ENCODE data around the gene NSMF.
A peak's percentile ranks its signal among the peaks of the same experiment; 100 is the strongest.

The NSMF gene

DNA sequence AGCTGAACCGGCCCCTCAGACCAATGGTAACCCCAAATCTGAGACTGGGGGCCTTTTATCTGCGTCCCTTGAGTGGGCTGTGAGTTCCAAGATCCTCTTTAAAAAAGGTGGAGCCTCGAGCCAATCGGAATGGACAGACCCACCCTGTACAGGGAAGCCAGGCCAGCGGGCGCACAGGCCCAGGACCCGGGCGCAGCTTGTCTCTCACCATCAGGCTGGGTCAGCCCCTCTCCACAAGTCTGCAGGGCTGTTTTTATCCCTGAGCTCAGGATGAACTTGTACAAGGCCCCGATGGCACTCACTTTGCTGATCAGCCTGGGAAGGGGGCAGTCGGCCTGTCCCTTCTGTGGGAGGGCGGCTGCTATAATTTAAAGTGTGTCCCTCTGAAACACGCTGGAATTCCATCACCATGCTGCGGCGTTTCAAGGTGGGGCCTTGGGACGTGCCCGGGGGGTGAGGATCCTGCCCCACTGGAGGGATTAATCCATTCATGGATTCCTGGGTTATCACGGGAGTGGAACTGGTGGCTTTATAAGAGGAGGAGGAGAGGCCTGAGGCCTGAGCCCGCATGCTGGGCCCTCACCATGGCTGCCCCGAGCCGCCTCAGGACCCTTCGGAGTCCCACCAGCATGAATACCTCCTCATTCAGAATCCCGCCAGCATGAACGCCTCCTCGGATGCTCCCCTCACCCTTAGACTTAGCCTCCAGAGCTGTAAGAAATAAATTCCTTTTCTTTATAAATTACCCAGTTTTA is 50.3 kb downstream of the NSMF start:
- Mint-ChIP-seq H3K27ac (no peak overlapping the region), H3K36me3 (peaks cover 3% of the 10 kb centered on the region), H3K4me1 (peaks cover 10% of the 10 kb centered on the region), H3K27me3 (peaks cover 4% of the 10 kb centered on the region), H3K9me3 (no peaks in the 10 kb centered on the region), H3K4me3 (no peak overlapping the region)
- DNase-seq (ENCODE audit: low spot score in 2 of 2) (no peak), ATAC-seq (ENCODE audit: low read depth) (no peak)

DNA sequence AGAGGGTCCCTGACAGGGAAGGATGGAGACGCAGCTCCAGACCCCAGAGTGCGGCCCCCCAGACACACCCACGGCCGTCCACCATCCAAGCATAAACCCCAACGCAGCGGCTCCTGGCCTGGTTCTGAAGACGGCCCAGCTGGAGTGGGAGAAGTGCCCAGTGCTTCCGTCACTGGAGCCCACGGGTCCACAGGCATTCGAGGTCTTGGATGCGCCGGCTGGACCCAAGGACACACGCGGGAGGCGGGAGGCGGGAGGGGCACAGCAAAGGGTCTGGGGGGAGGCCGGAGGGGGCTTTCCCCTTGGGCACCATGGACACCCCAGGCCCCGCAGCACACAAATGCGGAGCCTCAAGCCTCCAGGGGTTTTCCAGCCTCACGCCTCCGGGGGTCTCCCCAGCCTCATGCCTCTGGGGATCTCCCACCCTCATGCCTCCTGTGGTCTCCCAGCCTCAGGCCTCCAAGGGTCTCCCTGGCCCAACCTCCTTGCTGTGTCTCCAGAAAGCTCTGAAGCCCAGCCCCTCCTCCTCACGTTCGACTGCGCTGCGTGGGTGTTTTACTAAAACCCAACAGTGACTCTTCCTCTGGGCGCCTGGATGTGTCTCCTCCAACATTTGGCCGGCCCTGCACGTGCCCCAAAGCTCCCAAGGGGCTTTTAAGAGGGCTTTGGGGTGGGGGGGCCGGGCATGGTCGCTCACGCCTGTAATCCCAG is 51.4 kb downstream of the NSMF start:
- no peak overlapping the region for H3K27ac Mint-ChIP-seq
- H3K4me3 Mint-ChIP-seq = peak overlapping the region; percentile 62
- peaks cover 6% of the 10 kb centered on the region for H3K4me1 Mint-ChIP-seq
- no peak for DNase-seq (ENCODE audit: low spot score in 2 of 2)
- peaks cover 3% of the 10 kb centered on the region for H3K36me3 Mint-ChIP-seq
- H3K27me3 Mint-ChIP-seq = peaks cover 4% of the 10 kb centered on the region
- no peaks in the 10 kb centered on the region for H3K9me3 Mint-ChIP-seq
- ATAC-seq (ENCODE audit: low read depth) = peak; percentile 50

DNA sequence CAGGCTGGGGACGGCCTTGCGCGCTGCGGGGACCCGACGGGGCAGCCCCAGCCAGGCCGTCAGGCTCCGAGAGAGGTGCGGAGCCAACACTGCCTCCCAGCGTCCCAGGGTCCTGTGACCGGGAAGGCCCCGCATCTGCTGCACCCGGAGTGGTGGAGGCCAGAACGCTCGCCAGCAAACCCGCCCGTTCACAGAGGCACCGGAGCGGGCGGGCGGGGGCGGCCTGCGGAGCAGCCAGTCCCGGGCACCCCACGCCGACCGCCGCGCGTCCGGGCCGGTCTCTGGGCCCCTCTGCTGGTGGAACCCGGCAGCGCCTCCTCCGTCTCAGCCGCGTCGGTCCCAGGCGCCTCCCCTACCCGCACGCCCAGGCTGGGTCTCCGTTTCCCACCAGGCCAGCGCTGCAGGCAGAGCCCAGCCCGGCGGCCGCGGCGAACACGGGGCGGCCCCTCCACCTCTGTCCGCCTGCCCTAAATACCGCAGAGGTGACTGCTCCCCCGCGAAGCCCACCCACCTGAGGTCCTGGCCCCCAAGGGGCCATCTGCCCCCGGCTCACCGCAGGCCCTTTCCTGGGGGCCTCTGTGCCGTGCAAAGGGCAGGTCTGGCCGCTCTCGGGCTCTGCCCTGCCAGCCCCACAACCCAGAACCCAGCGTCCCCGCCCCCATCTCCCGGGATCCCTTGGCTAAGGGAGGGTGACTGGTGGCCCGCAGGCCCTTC is 52.1 kb downstream of the NSMF start:
- Mint-ChIP-seq H3K9me3 (peaks cover 4% of the 10 kb centered on the region), H3K4me1 (peaks cover 8% of the 10 kb centered on the region), H3K36me3 (peaks cover 10% of the 10 kb centered on the region), H3K27ac (no peak overlapping the region), H3K27me3 (peaks cover 4% of the 10 kb centered on the region), H3K4me3 (peak overlapping the region; percentile 11)
- DNase-seq (ENCODE audit: low spot score in 2 of 2) (peak; percentile 42 to 55), ATAC-seq (ENCODE audit: low read depth) (peak; percentile 76)

DNA sequence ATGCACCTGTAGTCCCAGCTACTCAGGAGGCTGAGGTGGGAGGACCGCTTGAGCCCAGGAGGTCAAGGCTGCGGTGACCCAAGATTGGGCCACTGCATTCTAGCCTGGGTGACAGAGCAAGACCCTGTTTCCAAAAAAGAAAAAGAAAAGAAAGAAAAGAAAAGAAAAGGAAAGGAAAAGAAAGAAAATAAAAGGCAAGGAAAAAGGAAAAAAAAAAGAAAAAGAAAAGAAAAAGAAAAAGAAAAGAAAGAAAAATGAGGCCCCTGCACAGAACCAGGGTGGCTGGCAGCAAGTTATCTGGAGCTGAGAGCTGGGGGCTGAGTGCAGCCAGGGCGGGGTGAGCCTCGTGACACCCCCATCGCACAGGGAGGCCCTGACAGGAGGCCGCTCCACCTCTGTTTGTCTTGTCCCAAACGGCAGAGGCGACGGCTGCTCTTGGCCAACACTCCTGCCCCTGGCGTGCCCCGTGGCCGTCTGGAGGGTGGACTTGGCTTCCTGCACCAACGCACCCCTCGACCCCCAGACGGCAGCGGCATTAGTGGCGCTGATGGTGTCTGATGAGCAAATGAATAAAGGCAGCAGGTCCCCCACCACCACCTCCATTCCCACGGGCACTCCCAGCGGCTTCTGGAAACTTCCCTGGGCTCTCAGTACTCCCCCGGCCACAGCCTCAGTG is 52.9 kb downstream of the NSMF start:
- no peak overlapping the region for H3K27ac Mint-ChIP-seq
- ATAC-seq (ENCODE audit: low read depth) (no peak), DNase-seq (ENCODE audit: low spot score in 2 of 2) (no peak)
- H3K4me3 Mint-ChIP-seq = peak overlapping the region; percentile 19
- H3K9me3 Mint-ChIP-seq = peaks cover 4% of the 10 kb centered on the region
- peaks cover 8% of the 10 kb centered on the region for H3K4me1 Mint-ChIP-seq
- H3K36me3 Mint-ChIP-seq = peaks cover 10% of the 10 kb centered on the region
- H3K27me3 Mint-ChIP-seq = peaks cover 4% of the 10 kb centered on the region

DNA sequence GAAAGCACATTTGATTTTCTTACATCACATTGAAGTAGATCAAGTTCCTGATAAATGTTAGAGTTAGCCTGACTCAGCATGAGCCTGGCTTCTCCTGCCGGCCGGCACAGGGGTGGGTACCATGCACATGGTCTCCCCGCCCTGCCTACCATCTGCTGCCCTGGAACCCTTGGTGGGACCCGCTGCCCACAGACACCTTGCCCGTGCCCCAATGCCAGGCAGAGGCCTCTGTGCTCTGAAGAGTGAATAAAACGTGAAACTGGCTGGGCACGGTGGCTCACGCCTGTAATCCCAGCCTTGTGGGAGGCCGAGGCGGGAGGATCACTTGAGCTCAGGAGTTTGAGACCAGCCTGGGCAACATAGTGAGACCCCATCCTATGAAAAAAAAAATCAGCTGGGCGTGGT is 53.5 kb downstream of the NSMF start:
- H3K36me3 Mint-ChIP-seq = peaks cover 10% of the 10 kb centered on the region
- no peak for DNase-seq (ENCODE audit: low spot score in 2 of 2)
- peaks cover 4% of the 10 kb centered on the region for H3K9me3 Mint-ChIP-seq
- peak overlapping the region; percentile 19 for H3K4me3 Mint-ChIP-seq
- no peak overlapping the region for H3K27ac Mint-ChIP-seq
- H3K4me1 Mint-ChIP-seq = peaks cover 8% of the 10 kb centered on the region
- no peak for ATAC-seq (ENCODE audit: low read depth)
- peaks cover 4% of the 10 kb centered on the region for H3K27me3 Mint-ChIP-seq

DNA sequence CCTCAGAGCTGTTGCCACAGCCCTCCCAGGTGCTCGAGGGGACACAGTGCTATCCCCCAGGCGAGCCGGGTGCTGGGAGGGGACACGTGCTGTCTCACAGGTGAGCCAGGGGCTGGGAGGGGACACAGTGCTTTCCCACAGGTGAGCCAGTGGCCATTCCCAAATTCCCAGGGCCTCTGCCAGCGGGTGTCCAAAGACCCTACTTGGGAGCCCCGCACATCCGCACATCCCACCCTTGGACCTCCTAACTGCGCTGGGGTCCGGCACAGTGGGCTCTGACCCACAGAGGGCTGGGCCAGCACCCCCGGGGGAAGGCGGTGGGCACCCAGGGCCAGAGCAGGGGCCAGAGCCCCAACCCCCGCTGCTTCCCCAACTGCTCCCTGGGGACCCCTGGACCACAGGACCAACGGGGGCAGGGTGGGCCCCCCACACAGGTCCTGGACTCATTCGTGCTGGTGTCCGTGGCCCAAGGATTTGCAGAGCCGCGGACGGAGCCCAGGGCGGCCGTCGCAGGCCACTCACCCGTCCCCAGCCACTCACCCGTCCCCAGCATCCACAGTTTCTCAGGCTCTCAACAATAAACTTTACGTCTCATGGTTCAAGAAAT is 54.1 kb downstream of the NSMF start:
- peaks cover 4% of the 10 kb centered on the region for H3K9me3 Mint-ChIP-seq
- peaks cover 12% of the 10 kb centered on the region for H3K36me3 Mint-ChIP-seq
- no peak overlapping the region for H3K27ac Mint-ChIP-seq
- no peak overlapping the region for H3K4me3 Mint-ChIP-seq
- no peak for ATAC-seq (ENCODE audit: low read depth)
- DNase-seq (ENCODE audit: low spot score in 2 of 2) = no peak
- H3K4me1 Mint-ChIP-seq = peaks cover 11% of the 10 kb centered on the region
- H3K27me3 Mint-ChIP-seq = peaks cover 4% of the 10 kb centered on the region

DNA sequence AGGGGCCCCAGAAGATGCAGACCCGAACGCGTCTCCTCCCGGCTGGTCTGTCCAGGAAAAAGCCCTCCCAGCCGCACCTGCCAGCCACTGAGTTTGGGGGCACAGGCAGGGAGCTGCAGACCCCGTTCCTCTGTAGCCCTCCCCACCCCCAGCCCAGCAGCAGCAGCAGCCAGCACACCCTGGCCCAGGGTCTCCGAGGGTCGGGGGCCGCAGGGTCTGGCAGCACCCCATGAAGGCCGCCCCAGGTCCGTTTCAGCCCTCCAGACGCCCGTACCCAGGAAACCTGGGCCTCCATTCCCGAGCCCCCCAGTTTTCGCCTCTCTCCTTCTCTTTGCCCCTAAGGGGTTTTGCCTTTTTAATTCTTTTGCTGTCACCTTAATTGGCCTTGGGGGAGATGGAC is 55.9 kb downstream of the NSMF start:
- peaks cover 2% of the 10 kb centered on the region for H3K27me3 Mint-ChIP-seq
- H3K27ac Mint-ChIP-seq = no peak overlapping the region
- H3K4me1 Mint-ChIP-seq = peaks cover 18% of the 10 kb centered on the region
- no peak overlapping the region for H3K4me3 Mint-ChIP-seq
- no peak for ATAC-seq (ENCODE audit: low read depth)
- H3K36me3 Mint-ChIP-seq = peaks cover 10% of the 10 kb centered on the region
- peaks cover 4% of the 10 kb centered on the region for H3K9me3 Mint-ChIP-seq
- DNase-seq (ENCODE audit: low spot score in 2 of 2) = no peak

DNA sequence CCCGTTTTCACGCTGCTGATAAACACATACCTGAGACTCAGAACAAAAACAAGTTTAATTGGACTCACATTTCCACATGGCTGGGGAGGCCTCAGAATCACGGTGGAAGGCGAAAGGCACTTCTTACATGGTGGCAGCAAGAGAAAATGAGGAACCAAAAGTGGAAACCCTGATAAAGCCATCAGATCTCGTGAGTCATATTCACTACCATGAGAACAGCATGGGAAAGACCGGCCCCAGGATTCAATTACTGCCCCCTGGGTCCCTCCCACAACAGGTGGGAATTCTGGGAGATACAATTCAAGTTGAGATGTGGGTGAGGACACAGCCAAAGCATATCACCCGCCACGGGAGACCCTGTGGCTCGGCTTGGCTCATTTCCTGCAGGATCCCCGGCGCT is 56.4 kb downstream of the NSMF start:
- DNase-seq (ENCODE audit: low spot score in 2 of 2) (no peak), ATAC-seq (ENCODE audit: low read depth) (no peak)
- peaks cover 10% of the 10 kb centered on the region for H3K36me3 Mint-ChIP-seq
- no peak overlapping the region for H3K4me3 Mint-ChIP-seq
- H3K27me3 Mint-ChIP-seq = no peaks in the 10 kb centered on the region
- H3K9me3 Mint-ChIP-seq = peaks cover 4% of the 10 kb centered on the region
- H3K4me1 Mint-ChIP-seq = peaks cover 15% of the 10 kb centered on the region
- H3K27ac Mint-ChIP-seq = peak overlapping the region; percentile 18

DNA sequence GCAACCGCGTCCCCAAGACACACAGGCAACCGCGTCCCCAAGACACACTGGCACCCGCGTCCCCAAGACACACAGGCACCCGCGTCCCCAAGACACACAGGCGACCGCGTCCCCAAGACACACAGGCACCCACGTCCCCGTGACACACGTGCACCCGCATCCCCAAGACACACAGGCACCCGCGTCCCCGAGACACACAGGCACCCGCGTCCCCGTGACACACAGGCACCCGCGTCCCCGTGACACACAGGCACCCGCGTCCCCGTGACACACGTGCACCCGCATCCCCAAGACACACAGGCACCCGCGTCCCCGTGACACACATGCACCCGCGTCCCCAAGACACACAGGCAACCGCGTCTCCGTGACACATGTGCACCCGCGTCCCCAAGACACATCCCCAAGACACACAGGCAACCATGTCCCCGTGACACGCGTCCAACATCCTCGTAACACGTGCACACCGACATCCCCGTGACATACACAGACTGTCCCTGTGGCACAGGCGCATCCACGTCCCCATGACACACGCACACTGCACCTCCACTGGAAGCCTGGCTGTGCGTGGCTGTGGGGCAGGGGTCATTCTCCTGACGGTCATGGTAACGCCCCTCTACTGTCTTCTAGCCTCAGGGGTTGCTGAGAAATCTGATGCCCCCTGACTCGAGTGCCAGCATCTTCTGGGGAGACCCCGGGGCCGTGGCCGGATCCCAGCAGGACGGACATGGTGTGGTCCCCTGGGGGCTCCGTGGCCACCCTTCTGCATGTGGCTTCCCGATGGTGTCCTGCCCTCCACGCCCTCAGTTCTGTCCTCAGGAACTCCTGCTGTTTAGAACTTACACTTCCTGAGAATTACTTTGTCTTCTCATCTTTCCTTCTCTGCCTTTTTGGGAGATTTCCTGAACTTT is 60.3 kb downstream of the NSMF start:
- no peak for ATAC-seq (ENCODE audit: low read depth)
- Mint-ChIP-seq H3K27me3 (no peaks in the 10 kb centered on the region), H3K4me3 (no peak overlapping the region), H3K9me3 (peaks cover 6% of the 10 kb centered on the region), H3K36me3 (peaks cover 15% of the 10 kb centered on the region), H3K4me1 (peaks cover 15% of the 10 kb centered on the region), H3K27ac (no peak overlapping the region)
- DNase-seq (ENCODE audit: low spot score in 2 of 2) = no peak

DNA sequence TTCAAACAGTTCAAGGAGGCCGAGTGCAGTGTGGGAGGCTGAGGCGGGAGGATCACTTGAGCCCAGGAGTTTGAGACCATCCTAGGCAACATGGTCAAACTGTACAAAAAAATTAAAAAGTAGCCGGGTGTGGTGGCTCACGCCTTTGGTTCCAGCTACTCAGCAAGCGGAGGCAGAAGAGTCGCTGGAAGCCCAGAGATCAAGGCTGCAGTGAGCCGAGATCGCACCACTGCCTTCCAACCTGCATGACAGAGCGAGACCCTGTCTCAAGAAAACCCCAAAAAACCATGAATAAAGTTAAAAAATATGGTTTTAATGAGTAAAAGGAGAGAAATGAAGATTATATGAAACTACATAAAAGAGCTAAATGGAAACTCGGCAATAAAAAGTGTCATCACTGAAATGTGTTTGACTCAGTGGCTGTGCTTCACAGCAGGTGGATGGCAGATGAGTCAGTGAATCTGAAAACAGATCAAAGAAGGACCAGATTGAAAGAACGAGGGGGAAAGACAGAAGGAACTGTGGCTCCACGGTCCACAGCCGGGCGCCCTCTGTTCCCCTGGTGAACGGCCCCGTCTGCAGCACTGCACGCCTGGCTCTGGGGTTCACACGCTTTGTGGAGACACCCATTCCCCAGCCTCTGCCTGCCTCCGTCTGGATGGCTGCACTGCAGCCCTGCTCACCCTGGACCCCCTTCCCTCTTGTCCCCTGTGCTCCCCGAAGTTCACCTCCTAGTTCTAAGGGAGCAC is 61.3 kb downstream of the NSMF start:
- no peak for DNase-seq (ENCODE audit: low spot score in 2 of 2)

More for the DNA sequence above, 61.3 kb downstream of the NSMF start:
- no peak overlapping the region for H3K27ac Mint-ChIP-seq
- H3K4me3 Mint-ChIP-seq = no peak overlapping the region
- peaks cover 15% of the 10 kb centered on the region for H3K4me1 Mint-ChIP-seq
- no peaks in the 10 kb centered on the region for H3K27me3 Mint-ChIP-seq
- H3K36me3 Mint-ChIP-seq = peaks cover 15% of the 10 kb centered on the region
- ATAC-seq (ENCODE audit: low read depth) = no peak
- peaks cover 6% of the 10 kb centered on the region for H3K9me3 Mint-ChIP-seq

All from memory B cell (primary cell).